ENCODE results near the gene MYBPHL.

GRCh38 chr1:109263234-109263596 lies 43.6 kb downstream of the MYBPHL start:
- TF ChIP-seq POLR2AphosphoS5 (IDR thresholded peaks at IDR 0.05) (no peak), CTCF (IDR thresholded peaks at IDR 0.05) (no peak), EP300 (IDR thresholded peaks at IDR 0.05) (no peak)
